H9 (cell line): ENCODE results near the gene PCOLCE2. TPM values are rescaled to one million over a fixed set of nuclear protein-coding genes. Genes with fewer than 3 reads are reported as not detected.
"Not testable (repeated sequence)": the region's sequence is repeated elsewhere in the genome, so short reads cannot be mapped to it uniquely, and the experiment has no call there.

Source experiments
- DNase-seq: peaks from one replicate; pipeline ENCODE4 v3.0.0-alpha.2; 2017
- H2AFZ ChIP-seq: one replicate; pipeline ENCODE4 v1.6.1; 2013; ENCODE audit warnings: mild to moderate bottlenecking, low read length, control low read depth, moderate library complexity
- H2AK5ac ChIP-seq: 2 replicates; pipeline ENCODE4 v1.6.1; 2013; ENCODE audit warnings: low read length, control low read depth, mixed read lengths; ENCODE audit not compliant: insufficient read length
- H2BK120ac ChIP-seq: one replicate; pipeline ENCODE4 v1.6.1; 2013; ENCODE audit warnings: low read depth, mild to moderate bottlenecking, low read length, control low read depth, inconsistent platforms; ENCODE audit not compliant: poor library complexity, severe bottlenecking
- H2BK12ac ChIP-seq: 2 replicates; pipeline ENCODE4 v1.6.1; 2013; ENCODE audit warnings: low read length, control low read depth, mixed read lengths, low read depth; ENCODE audit not compliant: insufficient read length
- H2BK15ac ChIP-seq: 2 replicates; pipeline ENCODE4 v1.6.1; 2013; ENCODE audit warnings: low read depth, low read length, control low read depth
- H2BK20ac ChIP-seq: one replicate; pipeline ENCODE4 v1.6.1; 2013; ENCODE audit warnings: low read depth, mild to moderate bottlenecking, low read length, control low read depth, inconsistent platforms; ENCODE audit not compliant: poor library complexity, severe bottlenecking
- H2BK5ac ChIP-seq: 2 replicates; pipeline ENCODE4 v1.6.1; 2013; ENCODE audit warnings: low read length, control low read depth, mixed read lengths; ENCODE audit not compliant: insufficient read length
- H3K14ac ChIP-seq: 2 replicates; pipeline ENCODE4 v1.6.1; 2013; ENCODE audit warnings: low read length, control low read depth; ENCODE audit not compliant: insufficient read depth
- H3K18ac ChIP-seq: 2 replicates; pipeline ENCODE4 v1.6.1; 2013; ENCODE audit warnings: low read depth, mild to moderate bottlenecking, mixed read lengths, low read length, control low read depth; ENCODE audit not compliant: insufficient read length
- H3K23ac ChIP-seq: 2 replicates; pipeline ENCODE4 v1.6.1; 2013; ENCODE audit warnings: low read length, control low read depth, mixed read lengths, low read depth; ENCODE audit not compliant: insufficient read length
- H3K23me2 ChIP-seq: 2 replicates; pipeline ENCODE4 v1.6.1; 2013; ENCODE audit warnings: low read depth, mild to moderate bottlenecking, mixed read lengths, low read length, control low read depth; ENCODE audit not compliant: insufficient read length, poor library complexity, severe bottlenecking
- H3K27ac ChIP-seq: 2 replicates; pipeline ENCODE4 v1.5.1; 2013; ENCODE audit warnings: low read length, control low read depth, mixed read lengths, low read depth; ENCODE audit not compliant: insufficient read length
- H3K27me3 ChIP-seq: 2 replicates; pipeline ENCODE4 v1.6.1; 2013; ENCODE audit warnings: low read length, control low read depth, inconsistent platforms; ENCODE audit not compliant: insufficient read depth
- H3K4ac ChIP-seq: 2 replicates; pipeline ENCODE4 v1.6.1; 2013; ENCODE audit warnings: low read depth, mild to moderate bottlenecking, control low read depth, inconsistent platforms, low read length, moderate library complexity
- H3K4me1 ChIP-seq: 2 replicates; pipeline ENCODE4 v1.6.1; 2013; ENCODE audit warnings: low read length, control low read depth, inconsistent platforms; ENCODE audit not compliant: insufficient read depth
- H3K4me2 ChIP-seq: 2 replicates; pipeline ENCODE4 v1.6.1; 2013; ENCODE audit warnings: low read length, control low read depth, mixed read lengths; ENCODE audit not compliant: insufficient read length, insufficient read depth
- H3K56ac ChIP-seq: 2 replicates; pipeline ENCODE4 v1.6.1; 2013; ENCODE audit warnings: low read depth, mild to moderate bottlenecking, mixed read lengths, low read length, control low read depth; ENCODE audit not compliant: insufficient read length
- H3K79me1 ChIP-seq: 2 replicates; pipeline ENCODE4 v1.6.1; 2013; ENCODE audit warnings: low read depth, mild to moderate bottlenecking, moderate library complexity, low read length, control low read depth, inconsistent platforms; ENCODE audit not compliant: insufficient read depth, poor library complexity, severe bottlenecking
- H3K79me2 ChIP-seq: 2 replicates; pipeline ENCODE4 v1.6.1; 2013; ENCODE audit warnings: low read length, control low read depth, inconsistent platforms; ENCODE audit not compliant: insufficient read depth
- H3K9ac ChIP-seq: 2 replicates; pipeline ENCODE4 v1.6.1; 2013; ENCODE audit warnings: low read length, control low read depth, mixed read lengths; ENCODE audit not compliant: insufficient read length; ENCODE audit errors: extremely low read depth
- H3K9me3 ChIP-seq: one replicate; pipeline ENCODE4 v1.6.1; 2013; ENCODE audit warnings: low read depth, low read length, inconsistent platforms; ENCODE audit not compliant: control insufficient read depth
- H3T11ph ChIP-seq: one replicate; pipeline ENCODE4 v1.6.1; 2013; ENCODE audit warnings: mild to moderate bottlenecking, low read length, control low read depth, inconsistent platforms
- H4K20me1 ChIP-seq: one replicate; pipeline ENCODE4 v1.6.1; 2013; ENCODE audit not compliant: control insufficient read depth, insufficient read length, insufficient read depth
- H4K5ac ChIP-seq: 2 replicates; pipeline ENCODE4 v1.6.1; 2013; ENCODE audit warnings: low read depth, mild to moderate bottlenecking, mixed read lengths, low read length, control low read depth; ENCODE audit not compliant: insufficient read length
- H4K8ac ChIP-seq: replicated peaks from 2 replicates; pipeline ENCODE4 v1.6.1; 2013; ENCODE audit warnings: low read length, control low read depth, mixed read lengths, low read depth; ENCODE audit not compliant: insufficient read length
- H4K91ac ChIP-seq: 2 replicates; pipeline ENCODE4 v1.6.1; 2013; ENCODE audit warnings: low read depth, mild to moderate bottlenecking, moderate library complexity, mixed read lengths, low read length, control low read depth; ENCODE audit not compliant: insufficient read length
- H3K27ac Mint-ChIP-seq, 3 experiments: 2 replicates in 2 of 3; 3 replicates in 1 of 3; pipeline ENCODE4 v1.8.0; 2020 to 2021; ENCODE audit warnings: mixed read lengths in 3 of 3, mild to moderate bottlenecking in 1 of 3, moderate library complexity in 1 of 3
- H3K27me3 Mint-ChIP-seq: 2 replicates; pipeline ENCODE4 v1.8.0; 2021; ENCODE audit warnings: low read depth, mild to moderate bottlenecking, moderate library complexity, mixed read lengths
- H3K36me3 Mint-ChIP-seq, 3 experiments: 2 replicates in 2 of 3; 3 replicates in 1 of 3; pipeline ENCODE4 v1.8.0; 2020 to 2021; ENCODE audit warnings: low read depth in 3 of 3, mixed read lengths in 3 of 3; ENCODE audit not compliant: insufficient read depth in 1 of 3
- H3K4me1 Mint-ChIP-seq, 2 experiments: 2 replicates each; pipeline ENCODE4 v1.8.0; 2020; ENCODE audit warnings: mixed read lengths in 2 of 2
- H3K4me3 Mint-ChIP-seq, 2 experiments: 2 replicates in 1 of 2; 3 replicates in 1 of 2; pipeline ENCODE4 v1.8.0; 2020 to 2021; ENCODE audit warnings: mild to moderate bottlenecking in 2 of 2, mixed read lengths in 2 of 2, moderate library complexity in 1 of 2
- H3K9me3 Mint-ChIP-seq, 2 experiments: 2 replicates in 1 of 2; 3 replicates in 1 of 2; pipeline ENCODE4 v1.8.0; 2020; ENCODE audit warnings: mild to moderate bottlenecking in 2 of 2, mixed read lengths in 2 of 2, moderate library complexity in 1 of 2
- CTCF ChIP-seq: fragments of 200-600 bp; sonication (generic); conservative IDR thresholded peaks from 3 replicates; pipeline ENCODE4 v1.8.0; 2021; ENCODE audit warnings: antibody characterized with exemption, mild to moderate bottlenecking
- WGBS: extraction: QIAGEN DNeasy Blood & Tissue Kit; methylation state at CpG from one replicate; pipeline ENCODE4 v1.1.7; 2013; ENCODE audit warnings: missing lambda C conversion rate, low lambda C conversion rate, mixed read lengths; ENCODE audit not compliant: insufficient read length; ENCODE audit errors: extremely low coverage; 5-methylcytosine and 5-hydroxymethylcytosine counted together
- total RNA-seq: library from RNA; stranded (reverse); gene quantifications from 2 replicates; pipeline ENCODE4 v1.2.1, GENCODE V29; 2021

Gene PCOLCE2
- total RNA-seq, 1 experiment from 2014 or later: 9.2 TPM

DNA sequence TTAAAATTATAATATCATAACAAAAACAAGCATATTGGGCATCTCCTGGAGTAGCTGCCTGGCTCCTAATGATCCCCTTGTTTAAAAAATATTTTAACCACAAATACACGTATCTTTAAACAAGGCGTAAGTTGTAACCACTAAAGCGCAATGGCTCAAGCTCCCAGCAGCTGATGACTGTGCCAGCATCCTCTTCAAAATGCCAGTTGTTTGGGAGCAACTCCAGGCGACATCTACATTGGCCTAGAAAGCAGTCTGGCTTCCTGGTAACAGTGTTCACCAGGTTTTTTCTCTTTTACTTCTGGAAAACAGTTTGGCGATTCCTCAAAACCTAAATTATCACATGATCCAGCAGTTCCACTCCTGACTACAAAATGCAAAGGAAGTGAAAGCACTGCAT lies 13.8 kb downstream of the PCOLCE2 start:
- no peak overlapping the region for H2BK12ac ChIP-seq
- H3K9me3 Mint-ChIP-seq: no peaks in the 10 kb centered on the region
- H3K4ac ChIP-seq: no peak overlapping the region
- no peak overlapping the region for H4K8ac ChIP-seq
- no peak overlapping the region for H3K27ac Mint-ChIP-seq
- H4K5ac ChIP-seq: no peak overlapping the region
- no peak overlapping the region for H2BK15ac ChIP-seq
- H3K23ac ChIP-seq: no peak overlapping the region
- no peak overlapping the region for H3K56ac ChIP-seq
- no peak overlapping the region for H3K14ac ChIP-seq
- no peak for TF ChIP-seq CTCF
- H2AK5ac ChIP-seq: no peak overlapping the region
- DNase-seq: no peak
- H3T11ph ChIP-seq: no peak overlapping the region
- no peaks in the 10 kb centered on the region for H3K23me2 ChIP-seq
- no peak overlapping the region for H3K4me3 Mint-ChIP-seq
- no peak overlapping the region for H2BK120ac ChIP-seq
- no peaks in the 10 kb centered on the region for H3K79me1 ChIP-seq
- peaks cover 14 to 22% of the 10 kb centered on the region in 2 experiments for H3K4me1 Mint-ChIP-seq
- H4K91ac ChIP-seq: no peak overlapping the region
- peaks cover 0 to 5% (median 0%) of the 10 kb centered on the region in 3 experiments; a peak in 1 of 7 replicates for H3K36me3 Mint-ChIP-seq
- H3K79me2 ChIP-seq: no peaks in the 10 kb centered on the region; the same call in 1 of the 2 replicates
- H2BK20ac ChIP-seq: no peak overlapping the region
- H3K9me3 ChIP-seq: no peaks in the 10 kb centered on the region
- no peak overlapping the region for H3K18ac ChIP-seq
- H4K20me1 ChIP-seq: no peaks in the 10 kb centered on the region
- H3K9ac ChIP-seq: no peak overlapping the region
- no peak overlapping the region for H2AFZ ChIP-seq
- no peaks in the 10 kb centered on the region for H3K4me1 ChIP-seq
- H3K27me3 Mint-ChIP-seq: no peaks in the 10 kb centered on the region
- no peak overlapping the region for H3K27ac ChIP-seq
- no peaks in the 10 kb centered on the region for H3K27me3 ChIP-seq
- no CpG with 5 or more reads among the region's 5 CpGs for WGBS
- no peak overlapping the region for H2BK5ac ChIP-seq
- no peak overlapping the region for H3K4me2 ChIP-seq

GRCh38 chr3:142868382-142868781 lies 20.5 kb downstream of the PCOLCE2 start:
- not testable (repeated sequence) for H3K14ac ChIP-seq, H2BK12ac ChIP-seq, H3K4me3 Mint-ChIP-seq, H3K27me3 Mint-ChIP-seq, H3K36me3 Mint-ChIP-seq, H3K4me2 ChIP-seq, H4K91ac ChIP-seq, H3K9me3 Mint-ChIP-seq, H3K56ac ChIP-seq, H3K27ac ChIP-seq, H3T11ph ChIP-seq, H3K18ac ChIP-seq, H3K79me2 ChIP-seq, H3K4me1 ChIP-seq, H2BK20ac ChIP-seq, H2BK5ac ChIP-seq, H3K23ac ChIP-seq, H3K79me1 ChIP-seq, H2BK120ac ChIP-seq, H3K9me3 ChIP-seq, H4K5ac ChIP-seq, H3K4ac ChIP-seq, H3K23me2 ChIP-seq, H3K9ac ChIP-seq, DNase-seq, H2AK5ac ChIP-seq, H4K20me1 ChIP-seq, H4K8ac ChIP-seq, H2AFZ ChIP-seq, H3K27me3 ChIP-seq, H2BK15ac ChIP-seq
- Mint-ChIP-seq H3K27ac (peak overlapping the region in 2 of 3 experiments; percentile 9 to 19; a peak in 3 of 7 replicates), H3K4me1 (peaks cover 43 to 50% of the 10 kb centered on the region in 2 experiments)
- WGBS: no CpG with 5 or more reads among the region's 8 CpGs
